CD14-positive monocyte (primary cell): ENCODE data around the gene PRR15. TPM values are rescaled to one million over a fixed set of nuclear protein-coding genes. Genes with fewer than 3 reads are reported as not detected.

Source experiments
- DNase-seq, 3 donors: peaks; one replicate each; pipeline ENCODE4 v3.0.0-alpha.2; 2011 to 2022
- H2AFZ ChIP-seq: 2 replicates; pipeline ENCODE4 v1.6.0; 2012; ENCODE audit warnings: mild to moderate bottlenecking, low read depth, low read length, inconsistent platforms; ENCODE audit not compliant: insufficient read depth, poor library complexity, severe bottlenecking
- H3K27ac ChIP-seq, 2 donors: 1 replicate in 1 of 2; 2 replicates in 1 of 2; pipeline ENCODE4 v1.5.1; 2012 to 2013; ENCODE audit warnings: low read length in 2 of 2, control low read depth in 1 of 2, inconsistent platforms in 1 of 2, low read depth in 1 of 2, mild to moderate bottlenecking in 1 of 2
- H3K27me3 ChIP-seq, 2 donors: one replicate each; pipeline versions ENCODE4 v1.6.0 to v1.6.1; 2011 to 2013; ENCODE audit warnings: low read length in 2 of 2; ENCODE audit not compliant: control insufficient read depth in 2 of 2, insufficient read depth in 2 of 2
- H3K36me3 ChIP-seq, 2 donors: replicated peaks in 1 of 2; 1 replicate in 1 of 2; 2 replicates in 1 of 2; pipeline versions ENCODE4 v1.5.1 to v1.6.1; 2012 to 2013; ENCODE audit warnings: low read length in 2 of 2, control low read depth in 1 of 2, inconsistent platforms in 1 of 2, mild to moderate bottlenecking in 1 of 2; ENCODE audit not compliant: insufficient read depth in 2 of 2, control insufficient read depth in 1 of 2
- H3K4me1 ChIP-seq, 2 donors: 1 replicate in 1 of 2; 2 replicates in 1 of 2; pipeline versions ENCODE4 v1.5.1 to v1.6.1; 2012 to 2013; ENCODE audit warnings: low read length in 2 of 2, control low read depth in 1 of 2, inconsistent platforms in 1 of 2, mild to moderate bottlenecking in 1 of 2, moderate library complexity in 1 of 2; ENCODE audit not compliant: insufficient read depth in 2 of 2, control insufficient read depth in 1 of 2
- H3K4me2 ChIP-seq: replicated peaks from 2 replicates; pipeline ENCODE3; 2012; ENCODE audit warnings: low read length, moderate library complexity, mild to moderate bottlenecking; ENCODE audit not compliant: poor library complexity, severe bottlenecking; ENCODE audit errors: extremely low read depth
- H3K4me3 ChIP-seq, 3 experiments: fragments of 200-600 bp in 1 of 3; sonication (generic) in 1 of 3; replicated peaks in 1 of 3; 1 replicate in 2 of 3; 2 replicates in 1 of 3; pipeline ENCODE4 v1.5.1; 2011 to 2013; ENCODE audit warnings: low read length in 3 of 3, mild to moderate bottlenecking in 3 of 3, control low read depth in 2 of 3, low read depth in 2 of 3, inconsistent platforms in 1 of 3, moderate library complexity in 1 of 3
- H3K79me2 ChIP-seq: 2 replicates; pipeline ENCODE4 v1.6.0; 2012; ENCODE audit warnings: mild to moderate bottlenecking, control low read depth, inconsistent platforms, low read length, moderate library complexity; ENCODE audit not compliant: insufficient read depth
- H3K9ac ChIP-seq: 2 replicates; pipeline ENCODE4 v1.6.0; 2017; ENCODE audit warnings: low read length, mild to moderate bottlenecking; ENCODE audit not compliant: insufficient read depth, poor library complexity, severe bottlenecking
- H3K9me3 ChIP-seq, 2 donors: replicated peaks in 1 of 2; 1 replicate in 1 of 2; 2 replicates in 1 of 2; pipeline versions ENCODE4 v1.5.1 to v1.6.1; 2012 to 2013; ENCODE audit warnings: low read length in 2 of 2, control low read depth in 1 of 2; ENCODE audit not compliant: control insufficient read depth in 1 of 2, insufficient read depth in 1 of 2
- H4K20me1 ChIP-seq: 2 replicates; pipeline ENCODE4 v1.6.0; 2012; ENCODE audit warnings: mild to moderate bottlenecking, low read length, control low read depth, moderate library complexity; ENCODE audit not compliant: insufficient read depth
- H3K27ac Mint-ChIP-seq, 7 donors: one replicate each; pipeline ENCODE4 v1.8.0; 2020; ENCODE audit warnings: mild to moderate bottlenecking in 7 of 7, mixed read lengths in 7 of 7, moderate library complexity in 6 of 7, inconsistent platforms in 2 of 7
- H3K27me3 Mint-ChIP-seq, 3 donors: one replicate each; pipeline ENCODE4 v1.8.0; 2021 to 2022; ENCODE audit warnings: low read depth in 3 of 3, mild to moderate bottlenecking in 3 of 3, mixed read lengths in 3 of 3, moderate library complexity in 3 of 3, inconsistent platforms in 1 of 3
- H3K36me3 Mint-ChIP-seq, 2 donors: one replicate each; pipeline ENCODE4 v1.8.0; 2020; ENCODE audit warnings: mixed read lengths in 2 of 2, inconsistent platforms in 1 of 2, mild to moderate bottlenecking in 1 of 2
- H3K4me1 Mint-ChIP-seq: one replicate; pipeline ENCODE4 v1.8.0; 2020; ENCODE audit warnings: mild to moderate bottlenecking, mixed read lengths
- H3K4me3 Mint-ChIP-seq, 2 donors: one replicate each; pipeline ENCODE4 v1.8.0; 2020; ENCODE audit warnings: mild to moderate bottlenecking in 2 of 2, mixed read lengths in 2 of 2, moderate library complexity in 1 of 2
- H3K9me3 Mint-ChIP-seq, 7 donors: one replicate each; pipeline ENCODE4 v1.8.0; 2020 to 2022; ENCODE audit warnings: mixed read lengths in 7 of 7, mild to moderate bottlenecking in 6 of 7, moderate library complexity in 6 of 7, inconsistent platforms in 2 of 7
- WGBS: methylation state at CpG from one replicate; pipeline ENCODE4 v1.1.5; 2013; ENCODE audit warnings: missing lambda C conversion rate; ENCODE audit not compliant: insufficient coverage; 5-methylcytosine and 5-hydroxymethylcytosine counted together
- intact Hi-C, 2 donors: fragments of 100-400 bp; cut with micrococcal nuclease; formaldehyde crosslinking; loops; one replicate each; pipeline versions ENCODE4 v1.15.0 to v1.15.1; 2023
- polyA plus RNA-seq, 3 donors: library from polyadenylated mRNA; depleted of rRNA in 1 of 3; unstranded in 2 of 3; stranded (reverse) in 1 of 3; fragments of 300-500 nt in 2 of 3; fragments of >200 nt in 1 of 3; fragmentation: Illumina TruSeq in 2 of 3; gene quantifications; 1 replicate in 2 of 3; 2 replicates in 1 of 3; pipeline ENCODE4 v1.2.3, GENCODE V29; 2012 to 2021
- TF ChIP-seq, protein P1 (sequence below): fragments of 200-600 bp; IDR thresholded peaks from one replicate; pipeline ENCODE4 v1.8.0; 2022; ENCODE audit warnings: antibody characterized with exemption, mild to moderate bottlenecking

PRR15 gene
- polyA plus RNA-seq, 3 donors, result not detected

- H3K4me2 ChIP-seq, result peak overlapping the region; percentile 75
- peaks cover 0 to 1% (median 0%) of the 10 kb centered on the region in 7 donors for H3K9me3 Mint-ChIP-seq
- no peaks in the 10 kb centered on the region for H3K27me3 ChIP-seq
- intact Hi-C loops, result no loop called here
- H3K4me1 ChIP-seq, result peaks cover 6 to 10% of the 10 kb centered on the region in 2 donors
- H4K20me1 ChIP-seq, result no peaks in the 10 kb centered on the region
- no peak overlapping the region for H3K27ac ChIP-seq
- no peaks in the 10 kb centered on the region for H3K36me3 Mint-ChIP-seq
- peaks cover 11% of the 10 kb centered on the region for H3K4me1 Mint-ChIP-seq
- H3K9me3 ChIP-seq, result no peaks in the 10 kb centered on the region
- H3K36me3 ChIP-seq, result no peaks in the 10 kb centered on the region
- H3K27ac Mint-ChIP-seq, result no peak overlapping the region
- peak overlapping the region; percentile 79 for H2AFZ ChIP-seq
- WGBS, result 94% methylated on average over 2 of the region's 2 CpGs
- DNase-seq, result no peak
- TF ChIP-seq, protein P1, sequence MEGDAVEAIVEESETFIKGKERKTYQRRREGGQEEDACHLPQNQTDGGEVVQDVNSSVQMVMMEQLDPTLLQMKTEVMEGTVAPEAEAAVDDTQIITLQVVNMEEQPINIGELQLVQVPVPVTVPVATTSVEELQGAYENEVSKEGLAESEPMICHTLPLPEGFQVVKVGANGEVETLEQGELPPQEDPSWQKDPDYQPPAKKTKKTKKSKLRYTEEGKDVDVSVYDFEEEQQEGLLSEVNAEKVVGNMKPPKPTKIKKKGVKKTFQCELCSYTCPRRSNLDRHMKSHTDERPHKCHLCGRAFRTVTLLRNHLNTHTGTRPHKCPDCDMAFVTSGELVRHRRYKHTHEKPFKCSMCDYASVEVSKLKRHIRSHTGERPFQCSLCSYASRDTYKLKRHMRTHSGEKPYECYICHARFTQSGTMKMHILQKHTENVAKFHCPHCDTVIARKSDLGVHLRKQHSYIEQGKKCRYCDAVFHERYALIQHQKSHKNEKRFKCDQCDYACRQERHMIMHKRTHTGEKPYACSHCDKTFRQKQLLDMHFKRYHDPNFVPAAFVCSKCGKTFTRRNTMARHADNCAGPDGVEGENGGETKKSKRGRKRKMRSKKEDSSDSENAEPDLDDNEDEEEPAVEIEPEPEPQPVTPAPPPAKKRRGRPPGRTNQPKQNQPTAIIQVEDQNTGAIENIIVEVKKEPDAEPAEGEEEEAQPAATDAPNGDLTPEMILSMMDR, result no peak
- peak overlapping the region in 1 of 2 donors; percentile 83 for H3K4me3 Mint-ChIP-seq
- H3K27me3 Mint-ChIP-seq, result no peaks in the 10 kb centered on the region
- H3K79me2 ChIP-seq, result no peaks in the 10 kb centered on the region
- peak overlapping the region in 1 of 3 experiments; percentile 69 for H3K4me3 ChIP-seq
- no peak overlapping the region for H3K9ac ChIP-seq
Measured at GRCh38 chr7:29588212-29588611, 24.6 kb downstream of the PRR15 start.

- TF ChIP-seq, protein P1, result peak; percentile 88
- Histone ChIP-seq H3K79me2 (no peaks in the 10 kb centered on the region), H3K4me3 (peak overlapping the region in 2 of 3 experiments; percentile 6 to 69), H3K9ac (peak overlapping the region; percentile 46), H3K4me1 (peaks cover 6 to 10% of the 10 kb centered on the region in 2 donors), H3K9me3 (no peaks in the 10 kb centered on the region), H3K36me3 (no peaks in the 10 kb centered on the region), H3K27ac (no peak overlapping the region), H3K4me2 (peak overlapping the region; percentile 75), H4K20me1 (no peaks in the 10 kb centered on the region), H3K27me3 (no peaks in the 10 kb centered on the region), H2AFZ (peak overlapping the region; percentile 79)
- Mint-ChIP-seq H3K27me3 (no peaks in the 10 kb centered on the region), H3K9me3 (peaks cover 0 to 1% (median 0%) of the 10 kb centered on the region in 7 donors), H3K4me3 (peak overlapping the region; percentile 72 to 83), H3K36me3 (no peaks in the 10 kb centered on the region), H3K27ac (peak overlapping the region in 1 of 7 donors; percentile 33), H3K4me1 (peaks cover 11% of the 10 kb centered on the region)
- WGBS, result 4% methylated on average over 4 of the region's 8 CpGs
- peak; percentile 44 to 50 (median 48) for DNase-seq
- intact Hi-C loops, result no loop called here
Measured at GRCh38 chr7:29588900-29589696, 25.5 kb downstream of the PRR15 start.
